WTC11 (cell line): Measurements from ENCODE around the gene NAALADL2. TPM values are rescaled to one million over a fixed set of nuclear protein-coding genes. Genes with fewer than 3 reads are reported as not detected.

ENCODE experiments used
- ATAC-seq: fragments of 200-7000 bp; cut with Tn5 transposase; 2 replicates; pipeline ENCODE4 v1.10.0; 2021; ENCODE audit warnings: mild to moderate bottlenecking, moderate library complexity
- CTCF ChIA-PET: fragments of 300-600 bp; sonication (Branson Sonifier 250); formaldehyde crosslinking; loops from one replicate; lab custom pipeline; 2021; ENCODE audit warnings: antibody characterized with exemption; lab: Charles Lee
- POLR2A ChIA-PET: fragments of 350-600 bp; sonication (Branson Sonifier 250); formaldehyde crosslinking; loops from one replicate; lab custom pipeline; 2021; ENCODE audit warnings: antibody characterized with exemption; lab: Charles Lee
- DNase-seq: peaks from one replicate; pipeline ENCODE4 v3.0.0; 2021; ENCODE audit warnings: low spot score
- H3K27ac Mint-ChIP-seq: 2 replicates; pipeline ENCODE4 v1.8.0; 2021; ENCODE audit warnings: mixed read lengths
- H3K27me3 Mint-ChIP-seq: 2 replicates; pipeline ENCODE4 v1.8.0; 2021; ENCODE audit warnings: low read depth, mild to moderate bottlenecking, moderate library complexity, mixed read lengths
- H3K36me3 Mint-ChIP-seq: 2 replicates; pipeline ENCODE4 v1.8.0; 2021; ENCODE audit warnings: mixed read lengths
- H3K4me1 Mint-ChIP-seq: 2 replicates; pipeline ENCODE4 v1.8.0; 2022; ENCODE audit warnings: mixed read lengths
- H3K4me3 Mint-ChIP-seq: 2 replicates; pipeline ENCODE4 v1.8.0; 2021; ENCODE audit warnings: mild to moderate bottlenecking, moderate library complexity, mixed read lengths
- H3K9me3 Mint-ChIP-seq: 2 replicates; pipeline ENCODE4 v1.8.0; 2021; ENCODE audit warnings: mixed read lengths
- ATF2 ChIP-seq: sonication (generic); formaldehyde crosslinking; IDR thresholded peaks from 2 replicates; pipeline ENCODE4 v1.8.1; 2022; ENCODE audit warnings: low read depth, missing genetic modification reagents, borderline replicate concordance
- CREM ChIP-seq: sonication (generic); formaldehyde crosslinking; IDR thresholded peaks from 2 replicates; pipeline ENCODE4 v1.8.1; 2022; ENCODE audit warnings: mild to moderate bottlenecking, missing genetic modification reagents, moderate library complexity
- CTCF ChIP-seq: fragments of 200-600 bp; IDR thresholded peaks from 2 replicates; pipeline ENCODE4 v1.8.0; 2022; ENCODE audit warnings: antibody characterized with exemption
- E2F4 ChIP-seq: sonication (generic); formaldehyde crosslinking; IDR thresholded peaks from 2 replicates; pipeline ENCODE4 v1.8.1; 2022; ENCODE audit warnings: low read depth, mild to moderate bottlenecking, moderate library complexity, missing genetic modification reagents, borderline replicate concordance
- EMX1 ChIP-seq: fragments of 250-450 bp; sonication (Bioruptor Pico); IDR thresholded peaks from 2 replicates; pipeline ENCODE4 v1.8.0; 2021; ENCODE audit warnings: mild to moderate bottlenecking
- FOXJ3 ChIP-seq: sonication (generic); formaldehyde crosslinking; IDR thresholded peaks from 2 replicates; pipeline ENCODE4 v1.9.0; 2021; ENCODE audit warnings: missing genetic modification reagents, mild to moderate bottlenecking, borderline replicate concordance
- FOXK1 ChIP-seq: sonication (generic); formaldehyde crosslinking; IDR thresholded peaks from 2 replicates; pipeline ENCODE4 v1.8.0; 2022; ENCODE audit warnings: mild to moderate bottlenecking, moderate library complexity, missing genetic modification reagents
- HMGA2 ChIP-seq: fragments of 250-450 bp; sonication (Bioruptor Pico); IDR thresholded peaks from 2 replicates; pipeline ENCODE4 v1.4.0; 2021; ENCODE audit warnings: mild to moderate bottlenecking, moderate library complexity
- IRF2 ChIP-seq: sonication (generic); formaldehyde crosslinking; IDR thresholded peaks from 2 replicates; pipeline ENCODE4 v1.8.0; 2022; ENCODE audit warnings: low read depth, missing genetic modification reagents, borderline replicate concordance
- JUN ChIP-seq: sonication (generic); formaldehyde crosslinking; IDR thresholded peaks from 2 replicates; pipeline ENCODE4 v1.8.0; 2023; ENCODE audit warnings: mild to moderate bottlenecking, missing genetic modification reagents
- MAX ChIP-seq: sonication (generic); formaldehyde crosslinking; IDR thresholded peaks from 2 replicates; pipeline ENCODE4 v1.8.0; 2022; ENCODE audit warnings: mild to moderate bottlenecking, missing genetic modification reagents
- MXD4 ChIP-seq: fragments of 250-450 bp; sonication (Bioruptor Pico); IDR thresholded peaks from 2 replicates; pipeline ENCODE4 v1.8.0; 2021; ENCODE audit warnings: mild to moderate bottlenecking, moderate library complexity, borderline replicate concordance
- NFATC4 ChIP-seq: fragments of 250-450 bp; sonication (Bioruptor Pico); IDR thresholded peaks from 2 replicates; pipeline ENCODE4 v1.9.0; 2021; ENCODE audit warnings: mild to moderate bottlenecking
- PRRX2 ChIP-seq: fragments of 250-450 bp; sonication (Bioruptor Pico); IDR thresholded peaks from 2 replicates; pipeline ENCODE4 v1.8.0; 2021; ENCODE audit warnings: mild to moderate bottlenecking
- ZNF281 ChIP-seq: sonication (generic); formaldehyde crosslinking; IDR thresholded peaks from 2 replicates; pipeline ENCODE4 v1.8.0; 2023; ENCODE audit warnings: mild to moderate bottlenecking, missing genetic modification reagents
- ZNF396 ChIP-seq: fragments of 250-450 bp; sonication (Bioruptor Pico); IDR thresholded peaks from 2 replicates; pipeline ENCODE4 v1.8.0; 2021; ENCODE audit warnings: mild to moderate bottlenecking, moderate library complexity, borderline replicate concordance
- ZNF423 ChIP-seq: fragments of 250-450 bp; sonication (Bioruptor Pico); IDR thresholded peaks from 2 replicates; pipeline ENCODE4 v2.1.2; 2022; ENCODE audit warnings: mild to moderate bottlenecking, moderate library complexity
- ZNF425 ChIP-seq: fragments of 250-450 bp; sonication (Bioruptor Pico); conservative IDR thresholded peaks from 2 replicates; pipeline ENCODE4 v1.9.0; 2021; ENCODE audit warnings: mild to moderate bottlenecking
- total RNA-seq: library from RNA; stranded (reverse); gene quantifications from 3 replicates; pipeline ENCODE4 v1.2.3, GENCODE V29; 2021

Gene NAALADL2
- total RNA-seq, 1 experiment from 2014 or later = 1.2 TPM

- POLR2A ChIA-PET = no interaction called here
- H3K27ac Mint-ChIP-seq = no peak overlapping the region
- H3K4me1 Mint-ChIP-seq = peaks cover 19% of the 10 kb centered on the region
- TF ChIP-seq ZNF281 (CRISPR knock-in tag) = no peak
- TF ChIP-seq CTCF = no peak
- TF ChIP-seq IRF2 = no peak
- TF ChIP-seq ZNF425 = no peak
- TF ChIP-seq HMGA2 (CRISPR knock-in tag) = no peak
- no peak for TF ChIP-seq NFATC4
- no peak for TF ChIP-seq E2F4 (CRISPR knock-in tag)
- TF ChIP-seq FOXK1 = no peak
- no peak for TF ChIP-seq EMX1 (CRISPR knock-in tag)
- TF ChIP-seq PRRX2 = no peak
- TF ChIP-seq JUN (CRISPR knock-in tag) = no peak
- TF ChIP-seq ZNF423 = no peak
- no peak for TF ChIP-seq ZNF396
- no peak for TF ChIP-seq CREM (CRISPR knock-in tag)
- no peak for TF ChIP-seq ATF2
- TF ChIP-seq FOXJ3 (CRISPR knock-in tag) = no peak
- no peak for DNase-seq
- H3K4me3 Mint-ChIP-seq = no peak overlapping the region
- no peaks in the 10 kb centered on the region for H3K36me3 Mint-ChIP-seq
- H3K9me3 Mint-ChIP-seq = peaks cover 3% of the 10 kb centered on the region; the same call in 1 of the 2 replicates
- H3K27me3 Mint-ChIP-seq = no peaks in the 10 kb centered on the region
- ATAC-seq = no peak
- CTCF ChIA-PET = no interaction called here
Measured at GRCh38 chr3:174951034-174951433, 91.9 kb downstream of the NAALADL2 start.

GRCh38 chr3:174951498-174952005, 92.4 kb downstream of the NAALADL2 start:
- Mint-ChIP-seq H3K27ac (no peak overlapping the region), H3K4me3 (no peak overlapping the region), H3K9me3 (peaks cover 3% of the 10 kb centered on the region; the same call in 1 of the 2 replicates), H3K27me3 (no peaks in the 10 kb centered on the region), H3K4me1 (peaks cover 19% of the 10 kb centered on the region), H3K36me3 (no peaks in the 10 kb centered on the region)
- no peak for ATAC-seq
- no peak for TF ChIP-seq MAX
- TF ChIP-seq MXD4 (CRISPR knock-in tag) = no peak
- DNase-seq = no peak
- CTCF ChIA-PET = no interaction called here
- POLR2A ChIA-PET = no interaction called here
